GM19099 (cell line): Measurements from ENCODE around the gene LSM11.

ENCODE experiments used
- POLR2A ChIP-seq: IDR thresholded peaks from 3 replicates; pipeline ENCODE4 v1.6.1; 2011; ENCODE audit warnings: low read depth; ENCODE audit not compliant: insufficient read length; ENCODE audit errors: extremely low read depth

LSM11 gene

GRCh38 chr5:157808043-157808442, 64.5 kb downstream of the LSM11 start:
- TF ChIP-seq POLR2A = no peak
